HUES6 (cell line): ENCODE data around the gene CHN1.

ENCODE experiments used
- H3K27ac ChIP-seq: 2 replicates; pipeline ENCODE4 v1.7.0; 2013; ENCODE audit warnings: low read depth, mild to moderate bottlenecking, low read length, inconsistent platforms
- H3K27me3 ChIP-seq: 2 replicates; pipeline ENCODE4 v1.6.1; 2013; ENCODE audit warnings: low read length; ENCODE audit not compliant: control insufficient read depth, insufficient read depth
- H3K36me3 ChIP-seq: 2 replicates; pipeline ENCODE4 v1.6.1; 2013; ENCODE audit warnings: low read length; ENCODE audit not compliant: control insufficient read depth, insufficient read depth
- H3K4me1 ChIP-seq: 2 replicates; pipeline ENCODE4 v1.6.1; 2013; ENCODE audit warnings: low read length; ENCODE audit not compliant: control insufficient read depth, insufficient read depth
- H3K4me3 ChIP-seq: 2 replicates; pipeline ENCODE4 v1.5.1; 2013; ENCODE audit warnings: low read depth, low read length
- H3K9ac ChIP-seq: one replicate; pipeline ENCODE4 v1.6.1; 2013; ENCODE audit warnings: mild to moderate bottlenecking, low read length
- H3K9me3 ChIP-seq: 2 replicates; pipeline ENCODE4 v1.6.1; 2013; ENCODE audit warnings: low read depth, low read length; ENCODE audit not compliant: control insufficient read depth, insufficient read depth

CHN1 gene

DNA sequence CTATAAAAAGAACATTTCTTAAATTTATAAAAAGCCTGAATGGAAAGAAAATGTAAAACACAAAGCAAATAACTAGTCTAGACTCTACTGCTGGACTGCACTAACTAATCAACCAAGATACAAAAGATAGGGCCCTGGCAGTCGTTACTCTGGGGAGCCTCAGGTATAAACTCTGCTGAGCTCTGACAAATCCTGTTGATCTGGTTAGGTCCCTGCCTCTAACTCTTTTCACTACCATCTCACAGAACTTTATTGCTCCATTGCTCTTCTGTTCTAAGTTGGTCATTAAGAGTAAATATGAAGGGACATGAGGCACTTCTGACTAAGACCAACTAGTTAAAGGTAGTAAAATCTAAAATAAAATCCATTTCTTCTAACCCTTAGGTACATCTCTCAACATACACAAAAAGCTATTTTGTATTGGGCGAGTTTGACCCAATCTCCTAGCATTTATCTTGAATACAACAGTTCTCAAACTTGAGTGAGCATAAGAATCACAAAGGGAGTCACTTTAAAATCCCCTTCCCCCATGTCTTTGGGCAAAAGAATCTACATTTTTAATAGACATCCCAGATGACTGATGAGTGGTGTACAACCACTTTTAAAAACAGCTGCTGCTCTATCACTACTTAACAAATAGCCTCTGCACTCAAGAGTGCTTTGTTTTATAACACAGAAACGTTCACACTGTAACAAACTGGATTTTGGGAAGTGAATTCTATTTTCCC lies 2.5 kb downstream of the CHN1 start:
- Histone ChIP-seq H3K36me3 (no peaks in the 10 kb centered on the region), H3K27ac (no peak overlapping the region), H3K9ac (no peak overlapping the region)

DNA sequence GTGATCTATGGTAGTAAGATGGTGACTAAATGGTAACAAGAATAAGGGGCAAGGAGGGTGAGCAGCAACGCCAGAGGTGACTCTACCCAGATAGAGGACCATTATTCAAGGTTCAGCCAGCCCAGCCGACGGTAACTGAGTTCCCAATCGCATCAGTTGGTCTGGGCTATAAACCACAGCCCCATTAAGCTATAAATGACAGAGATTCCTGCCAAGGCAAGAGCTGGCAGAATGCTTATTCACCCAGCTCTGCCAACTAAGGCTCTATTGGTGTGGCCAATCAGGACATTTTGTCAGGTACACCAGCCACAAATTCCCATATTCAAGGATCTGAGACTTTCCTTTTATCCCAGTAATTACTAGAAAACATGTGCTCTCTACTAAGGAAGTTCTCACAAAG lies 3.6 kb downstream of the CHN1 start:
- no peaks in the 10 kb centered on the region for H3K36me3 ChIP-seq
- no peak overlapping the region for H3K4me3 ChIP-seq
- H3K9ac ChIP-seq, result no peak overlapping the region
- H3K27me3 ChIP-seq, result no peaks in the 10 kb centered on the region
- H3K27ac ChIP-seq, result no peak overlapping the region
- no peaks in the 10 kb centered on the region for H3K9me3 ChIP-seq
- peaks cover 37% of the 10 kb centered on the region for H3K4me1 ChIP-seq

More for the DNA sequence above, 2.5 kb downstream of the CHN1 start:
- Histone ChIP-seq H3K4me1 (peaks cover 48% of the 10 kb centered on the region), H3K27me3 (no peaks in the 10 kb centered on the region), H3K9me3 (no peaks in the 10 kb centered on the region), H3K4me3 (peak overlapping the region; percentile 97)

GRCh38 chr2:174997110-174997509 lies 8.1 kb downstream of the CHN1 start:
- Histone ChIP-seq H3K4me1 (peaks cover 9% of the 10 kb centered on the region; the same call in 1 of the 2 replicates), H3K4me3 (no peak overlapping the region), H3K36me3 (no peaks in the 10 kb centered on the region), H3K9ac (no peak overlapping the region), H3K27me3 (no peaks in the 10 kb centered on the region), H3K9me3 (peaks cover 8% of the 10 kb centered on the region; the same call in 1 of the 2 replicates), H3K27ac (no peak overlapping the region)

DNA sequence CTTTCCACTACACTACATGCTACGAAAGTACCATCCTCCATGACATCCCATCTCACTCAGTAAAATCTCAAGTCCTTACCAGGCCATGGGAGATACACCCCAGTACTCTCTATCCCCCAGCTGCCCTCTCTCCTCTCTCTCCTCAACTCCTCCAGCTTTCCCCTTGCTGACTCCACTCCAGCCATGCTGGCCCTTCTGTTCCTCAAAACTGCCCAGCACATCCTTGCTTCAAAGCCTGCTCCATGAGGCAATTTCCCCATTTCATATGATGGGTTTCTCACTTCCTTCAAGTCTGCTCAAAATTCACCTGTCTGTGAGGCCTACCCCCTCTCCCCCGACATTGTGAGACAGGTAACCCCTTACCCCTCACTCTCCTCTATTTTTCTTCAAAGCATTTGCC lies 8.6 kb downstream of the CHN1 start:
- H3K36me3 ChIP-seq, result no peaks in the 10 kb centered on the region
- no peak overlapping the region for H3K27ac ChIP-seq
- no peak overlapping the region for H3K9ac ChIP-seq
- H3K4me3 ChIP-seq, result no peak overlapping the region
- no peaks in the 10 kb centered on the region for H3K27me3 ChIP-seq
- H3K9me3 ChIP-seq, result peaks cover 8% of the 10 kb centered on the region; the same call in 1 of the 2 replicates
- peaks cover 7% of the 10 kb centered on the region; the same call in 1 of the 2 replicates for H3K4me1 ChIP-seq

DNA sequence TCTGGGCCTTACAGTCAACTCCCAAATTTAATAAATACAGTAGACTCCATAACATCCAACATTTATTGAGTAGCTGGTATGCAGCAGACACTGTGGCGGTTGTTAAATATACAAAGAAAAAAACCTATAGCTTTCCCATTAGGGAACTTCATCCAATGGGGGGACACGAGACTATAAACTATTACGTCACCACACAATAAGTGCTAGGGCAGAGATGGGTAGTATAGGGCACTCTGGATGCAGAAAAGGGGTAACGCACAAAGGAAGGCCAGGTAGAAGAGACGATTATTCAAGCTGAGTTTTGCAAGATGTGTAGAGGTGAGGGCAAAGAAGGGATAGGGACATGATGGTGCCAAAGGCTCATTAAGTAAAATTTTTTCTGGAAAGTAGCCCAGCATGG lies 10.8 kb downstream of the CHN1 start:
- Histone ChIP-seq H3K27ac (no peak overlapping the region), H3K4me3 (no peak overlapping the region), H3K4me1 (peaks cover 12% of the 10 kb centered on the region), H3K27me3 (no peaks in the 10 kb centered on the region), H3K9me3 (peaks cover 8% of the 10 kb centered on the region; the same call in 1 of the 2 replicates), H3K9ac (no peak overlapping the region), H3K36me3 (no peaks in the 10 kb centered on the region)

- H3K27ac ChIP-seq, result no peak overlapping the region
- no peaks in the 10 kb centered on the region for H3K36me3 ChIP-seq
- peaks cover 8% of the 10 kb centered on the region; the same call in 1 of the 2 replicates for H3K9me3 ChIP-seq
- H3K9ac ChIP-seq, result no peak overlapping the region
- H3K4me3 ChIP-seq, result no peak overlapping the region
- peaks cover 8% of the 10 kb centered on the region for H3K4me1 ChIP-seq
- no peaks in the 10 kb centered on the region for H3K27me3 ChIP-seq
These were observed 12.3 kb downstream of the CHN1 start for GRCh38 chr2:174992886-174993285.

DNA sequence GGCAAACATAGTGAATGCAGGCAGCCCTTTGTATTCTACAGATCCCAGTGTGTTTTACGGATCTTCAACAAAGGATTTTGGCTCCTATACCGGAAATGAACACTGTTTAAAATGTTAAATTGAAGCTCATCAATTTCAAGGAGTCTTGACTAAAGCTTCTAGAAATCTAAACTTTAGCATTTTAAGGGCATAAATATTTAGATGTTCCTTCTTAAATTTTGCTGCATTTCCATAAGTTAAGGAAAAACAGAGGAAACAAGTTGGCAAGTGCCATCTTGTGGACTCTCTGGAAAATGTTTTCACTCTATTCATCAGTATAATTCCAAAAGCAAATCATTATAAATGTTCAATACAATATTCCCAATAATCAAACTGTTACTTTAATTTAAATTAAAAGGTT lies 19.6 kb downstream of the CHN1 start:
- Histone ChIP-seq H3K9ac (no peak overlapping the region), H3K27ac (0 out of 2 replicates have a peak overlapping the region, but pooled peaks have one; percentile 29), H3K36me3 (no peaks in the 10 kb centered on the region), H3K4me3 (no peak overlapping the region), H3K4me1 (peaks cover 17% of the 10 kb centered on the region), H3K9me3 (no peaks in the 10 kb centered on the region), H3K27me3 (no peaks in the 10 kb centered on the region)

DNA sequence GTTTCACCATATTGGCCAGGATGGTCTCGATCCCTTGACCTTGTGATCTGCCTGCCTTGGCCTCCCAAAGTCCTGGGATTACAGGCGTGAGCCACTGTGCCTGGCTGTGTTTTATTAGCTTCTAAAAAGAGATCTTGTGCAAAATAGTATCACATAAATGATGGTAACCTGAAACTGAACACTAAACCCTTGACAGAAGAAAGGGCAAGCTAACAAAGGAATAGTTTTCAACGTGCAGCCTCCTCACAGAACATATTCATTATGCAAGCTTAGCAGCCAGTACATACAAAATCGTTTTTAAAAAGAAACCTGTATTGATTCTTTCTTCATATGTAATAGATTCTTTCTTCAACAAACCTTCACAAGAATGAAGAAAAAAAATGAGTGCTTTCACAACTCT lies 20.6 kb downstream of the CHN1 start:
- Histone ChIP-seq H3K9ac (no peak overlapping the region), H3K4me1 (peaks cover 15% of the 10 kb centered on the region), H3K9me3 (no peaks in the 10 kb centered on the region), H3K27ac (peak overlapping the region; percentile 33; the same call in 1 of the 2 replicates), H3K36me3 (no peaks in the 10 kb centered on the region), H3K4me3 (no peak overlapping the region), H3K27me3 (no peaks in the 10 kb centered on the region)

DNA sequence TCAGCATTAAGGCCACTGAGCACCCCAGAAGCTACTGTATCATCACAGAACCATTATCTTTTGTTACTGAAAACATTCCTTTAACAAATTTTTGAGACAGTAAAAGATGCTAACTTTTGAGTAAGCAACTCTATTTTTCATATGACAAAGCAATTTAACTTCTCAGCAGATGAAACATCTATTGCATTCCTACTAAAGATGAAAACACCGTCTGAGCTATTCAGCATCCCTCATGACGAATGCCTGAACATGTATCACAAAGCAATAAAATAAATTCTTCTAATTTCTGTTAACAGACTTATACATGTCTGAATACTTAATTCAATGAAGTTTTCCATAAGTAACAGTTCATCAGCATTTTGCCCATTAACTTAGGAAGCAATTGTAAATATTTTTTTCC lies 23.9 kb downstream of the CHN1 start:
- no peak overlapping the region for H3K4me3 ChIP-seq
- H3K27ac ChIP-seq, result no peak overlapping the region
- no peak overlapping the region for H3K9ac ChIP-seq

DNA sequence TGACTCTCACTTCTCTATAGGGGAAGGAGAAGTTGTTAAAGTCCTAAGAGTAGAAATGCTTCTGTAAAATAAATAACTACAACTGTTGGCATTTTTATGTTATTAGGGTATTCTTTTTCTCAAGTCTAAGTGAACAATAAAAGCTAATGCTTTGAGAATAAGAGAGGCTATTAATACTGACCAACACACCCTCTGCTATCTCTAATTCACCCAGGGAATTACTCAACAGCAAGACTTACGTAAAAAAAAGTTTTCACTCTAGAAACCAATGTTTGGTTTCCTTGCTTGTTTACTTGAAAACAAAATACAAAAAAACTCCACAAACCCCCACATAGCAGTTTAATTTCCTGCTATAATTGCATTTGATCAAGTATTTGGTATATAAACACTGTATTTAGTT lies 25.2 kb downstream of the CHN1 start:
- Histone ChIP-seq H3K4me1 (peaks cover 10% of the 10 kb centered on the region; the same call in 1 of the 2 replicates), H3K9ac (no peak overlapping the region), H3K9me3 (no peaks in the 10 kb centered on the region), H3K27ac (0 out of 2 replicates have a peak overlapping the region, but pooled peaks have one; percentile 41), H3K4me3 (no peak overlapping the region), H3K36me3 (no peaks in the 10 kb centered on the region), H3K27me3 (no peaks in the 10 kb centered on the region)

More for the DNA sequence above, 23.9 kb downstream of the CHN1 start:
- no peaks in the 10 kb centered on the region for H3K27me3 ChIP-seq
- H3K4me1 ChIP-seq, result peaks cover 15% of the 10 kb centered on the region
- H3K36me3 ChIP-seq, result no peaks in the 10 kb centered on the region
- H3K9me3 ChIP-seq, result no peaks in the 10 kb centered on the region

GRCh38 chr2:174977364-174977763 lies 27.8 kb downstream of the CHN1 start:
- Histone ChIP-seq H3K9me3 (peaks cover 2% of the 10 kb centered on the region; the same call in 1 of the 2 replicates), H3K4me3 (no peak overlapping the region), H3K27ac (no peak overlapping the region), H3K4me1 (peaks cover 17% of the 10 kb centered on the region; the same call in 1 of the 2 replicates), H3K27me3 (no peaks in the 10 kb centered on the region), H3K36me3 (no peaks in the 10 kb centered on the region), H3K9ac (no peak overlapping the region)
